MCF 10A (cell line): Measurements from ENCODE around the gene PIK3CD. TPM values are rescaled to one million over a fixed set of nuclear protein-coding genes. Genes with fewer than 3 reads are reported as not detected.

ENCODE experiments used
- BruUV-seq: library from RNA; stranded (reverse); fragments of 400-500 nt; replicated peaks from 2 replicates; lab custom pipeline; 2021; lab: Mats Ljungman, UMichigan
- CTCF ChIA-PET: fragments of 300-600 bp; sonication (Branson Sonifier 250); formaldehyde crosslinking; extraction: SDS; loops from one replicate; lab custom pipeline; 2021; ENCODE audit warnings: antibody characterized with exemption, inconsistent platforms; lab: Yijun Ruan, JAX
- POLR2A ChIA-PET: fragments of 300-600, 350-650 bp; sonication (Branson Sonifier 250); formaldehyde crosslinking; extraction: SDS; loops from one replicate; lab custom pipeline; 2020; ENCODE audit warnings: antibody characterized with exemption, inconsistent platforms; lab: Yijun Ruan, JAX
- DNase-seq: peaks from one replicate; pipeline ENCODE4 v3.0.0-alpha.2; 2018; ENCODE audit not compliant: unreplicated experiment
- H3K27ac Mint-ChIP-seq: one replicate; pipeline ENCODE4 v1.8.0; 2022; ENCODE audit warnings: mild to moderate bottlenecking, low read depth, mixed read lengths; ENCODE audit not compliant: unreplicated experiment
- H3K27me3 Mint-ChIP-seq: one replicate; pipeline ENCODE4 v1.8.0; 2022; ENCODE audit warnings: mixed read lengths; ENCODE audit not compliant: insufficient read depth, unreplicated experiment
- H3K36me3 Mint-ChIP-seq: one replicate; pipeline ENCODE4 v1.8.0; 2022; ENCODE audit warnings: mild to moderate bottlenecking, moderate library complexity, mixed read lengths; ENCODE audit not compliant: insufficient read depth, unreplicated experiment
- H3K4me1 Mint-ChIP-seq: one replicate; pipeline ENCODE4 v1.8.0; 2022; ENCODE audit warnings: mixed read lengths; ENCODE audit not compliant: insufficient read depth, unreplicated experiment
- H3K4me3 Mint-ChIP-seq: one replicate; pipeline ENCODE4 v1.8.0; 2022; ENCODE audit warnings: mild to moderate bottlenecking, moderate library complexity, mixed read lengths; ENCODE audit not compliant: unreplicated experiment
- H3K9me3 Mint-ChIP-seq: one replicate; pipeline ENCODE4 v1.8.0; 2022; ENCODE audit warnings: mixed read lengths; ENCODE audit not compliant: unreplicated experiment
- CTCF ChIP-seq: fragments of 200-600 bp; IDR thresholded peaks from one replicate; pipeline ENCODE4 v1.8.0; 2022; ENCODE audit warnings: antibody characterized with exemption, mild to moderate bottlenecking; ENCODE audit not compliant: unreplicated experiment
- intact Hi-C: fragments of 100-400 bp; cut with micrococcal nuclease; formaldehyde crosslinking; loops from 2 replicates; pipeline ENCODE4 v1.14.1; 2022
- total RNA-seq: library from RNA; stranded (reverse); gene quantifications from 2 replicates; pipeline ENCODE4 v1.2.3, GENCODE V29; 2022

The PIK3CD gene
- total RNA-seq, 1 experiment from 2014 or later, result 7.0 TPM

GRCh38 chr1:9676815-9677393 is 25.4 kb downstream of the PIK3CD start:
- POLR2A ChIA-PET, result interaction anchor here (0.5 kb wide), 1 partner anchor 14 kb away, joined by 3 read pairs; no protein-coding TSS in a partner anchor
- no peak overlapping the region for H3K4me3 Mint-ChIP-seq
- intact Hi-C loops, result no loop called here

GRCh38 chr1:9680091-9680490 is 28.6 kb downstream of the PIK3CD start:
- Mint-ChIP-seq H3K9me3 (no peaks in the 10 kb centered on the region), H3K4me3 (no peak overlapping the region), H3K27ac (no peak overlapping the region), H3K27me3 (no peaks in the 10 kb centered on the region), H3K36me3 (no peaks in the 10 kb centered on the region), H3K4me1 (no peaks in the 10 kb centered on the region)
- ChIA-PET POLR2A (interaction anchor here (0.8 to 1.2 kb wide), 2 partner anchors 28 to 35 kb away, joined by 3 to 7 read pairs; partner anchors contain the start of gene PIK3CD), CTCF (interaction anchor here (1.0 kb wide), 1 partner anchor 36 kb away, joined by 3 read pairs; no protein-coding TSS in a partner anchor)
- no peak for DNase-seq
- intact Hi-C loops, result no loop called here
- no peak for TF ChIP-seq CTCF
- BruUV-seq, result no TSS peak

More at GRCh38 chr1:9676815-9677393, 25.4 kb downstream of the PIK3CD start:
- CTCF ChIA-PET, result no interaction called here
- DNase-seq, result no peak
- H3K27ac Mint-ChIP-seq, result no peak overlapping the region
- TF ChIP-seq CTCF, result no peak
- no peaks in the 10 kb centered on the region for H3K4me1 Mint-ChIP-seq
- BruUV-seq, result no TSS peak
- no peaks in the 10 kb centered on the region for H3K36me3 Mint-ChIP-seq
- H3K27me3 Mint-ChIP-seq, result no peaks in the 10 kb centered on the region
- no peaks in the 10 kb centered on the region for H3K9me3 Mint-ChIP-seq

GRCh38 chr1:9680828-9681227 is 29.3 kb downstream of the PIK3CD start:
- no peak for DNase-seq
- no peak overlapping the region for H3K27ac Mint-ChIP-seq
- POLR2A ChIA-PET, result interaction anchor here (0.6 to 1.5 kb wide), 3 partner anchors 36 to 104 kb away, joined by 3 to 7 read pairs (median 4); no protein-coding TSS in a partner anchor
- H3K4me1 Mint-ChIP-seq, result peaks cover 3% of the 10 kb centered on the region
- no peaks in the 10 kb centered on the region for H3K36me3 Mint-ChIP-seq
- BruUV-seq, result no TSS peak
- intact Hi-C loops, result no loop called here
- H3K9me3 Mint-ChIP-seq, result no peaks in the 10 kb centered on the region
- no peak overlapping the region for H3K4me3 Mint-ChIP-seq
- TF ChIP-seq CTCF, result no peak
- CTCF ChIA-PET, result interaction anchor here (1.0 to 2.0 kb wide), 3 partner anchors 37 to 58 kb away, joined by 3 to 4 read pairs (median 3); no protein-coding TSS in a partner anchor
- H3K27me3 Mint-ChIP-seq, result no peaks in the 10 kb centered on the region

- DNase-seq, result no peak
- H3K4me1 Mint-ChIP-seq, result peaks cover 8% of the 10 kb centered on the region
- intact Hi-C loops, result no loop called here
- no TSS peak for BruUV-seq
- H3K27me3 Mint-ChIP-seq, result no peaks in the 10 kb centered on the region
- no peaks in the 10 kb centered on the region for H3K9me3 Mint-ChIP-seq
- H3K4me3 Mint-ChIP-seq, result no peak overlapping the region
- ChIA-PET POLR2A (interaction anchor here (0.6 kb wide), 1 partner anchor 261 kb away, joined by 3 read pairs; no protein-coding TSS in a partner anchor), CTCF (no interaction called here)
- TF ChIP-seq CTCF, result no peak
- H3K27ac Mint-ChIP-seq, result no peak overlapping the region
- H3K36me3 Mint-ChIP-seq, result no peaks in the 10 kb centered on the region
Measured at GRCh38 chr1:9684801-9685200, 33.3 kb downstream of the PIK3CD start.
